Measurements from ENCODE around the gene CDC42BPB.

DNA sequence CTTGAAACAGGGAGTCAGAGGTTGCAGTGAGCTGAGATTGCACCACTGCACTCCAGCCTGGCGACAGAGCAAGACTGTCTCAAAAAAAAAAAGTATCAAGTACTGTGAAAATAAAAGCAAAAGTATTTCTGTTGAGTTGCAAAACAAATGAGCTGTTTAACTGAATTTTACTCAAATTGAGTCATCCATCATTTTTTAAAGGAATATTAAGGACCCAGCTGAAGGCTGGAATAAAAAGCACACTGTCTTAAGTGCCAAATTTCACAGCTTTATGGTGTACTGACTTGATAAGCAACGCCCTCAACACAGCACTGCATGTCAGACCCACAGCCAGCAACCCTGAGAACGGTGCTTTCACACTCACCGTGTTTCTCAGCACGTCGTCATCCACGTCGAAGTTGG is 76.9 kb downstream of the CDC42BPB start:
- TF ChIP-seq, protein P1, sequence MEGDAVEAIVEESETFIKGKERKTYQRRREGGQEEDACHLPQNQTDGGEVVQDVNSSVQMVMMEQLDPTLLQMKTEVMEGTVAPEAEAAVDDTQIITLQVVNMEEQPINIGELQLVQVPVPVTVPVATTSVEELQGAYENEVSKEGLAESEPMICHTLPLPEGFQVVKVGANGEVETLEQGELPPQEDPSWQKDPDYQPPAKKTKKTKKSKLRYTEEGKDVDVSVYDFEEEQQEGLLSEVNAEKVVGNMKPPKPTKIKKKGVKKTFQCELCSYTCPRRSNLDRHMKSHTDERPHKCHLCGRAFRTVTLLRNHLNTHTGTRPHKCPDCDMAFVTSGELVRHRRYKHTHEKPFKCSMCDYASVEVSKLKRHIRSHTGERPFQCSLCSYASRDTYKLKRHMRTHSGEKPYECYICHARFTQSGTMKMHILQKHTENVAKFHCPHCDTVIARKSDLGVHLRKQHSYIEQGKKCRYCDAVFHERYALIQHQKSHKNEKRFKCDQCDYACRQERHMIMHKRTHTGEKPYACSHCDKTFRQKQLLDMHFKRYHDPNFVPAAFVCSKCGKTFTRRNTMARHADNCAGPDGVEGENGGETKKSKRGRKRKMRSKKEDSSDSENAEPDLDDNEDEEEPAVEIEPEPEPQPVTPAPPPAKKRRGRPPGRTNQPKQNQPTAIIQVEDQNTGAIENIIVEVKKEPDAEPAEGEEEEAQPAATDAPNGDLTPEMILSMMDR (IDR thresholded peaks at IDR 0.05) = no peak
- no peak for TF ChIP-seq POLR2A (IDR thresholded peaks at IDR 0.05)

All from lower leg skin (tissue), 3 donors.